Measurements from ENCODE around the gene SERTAD2. TPM values are rescaled to one million over a fixed set of nuclear protein-coding genes. Genes with fewer than 3 reads are reported as not detected.

The SERTAD2 gene
- polyA plus RNA-seq, 4 donors = 24.0 to 31.1 (median 26.9) TPM

DNA sequence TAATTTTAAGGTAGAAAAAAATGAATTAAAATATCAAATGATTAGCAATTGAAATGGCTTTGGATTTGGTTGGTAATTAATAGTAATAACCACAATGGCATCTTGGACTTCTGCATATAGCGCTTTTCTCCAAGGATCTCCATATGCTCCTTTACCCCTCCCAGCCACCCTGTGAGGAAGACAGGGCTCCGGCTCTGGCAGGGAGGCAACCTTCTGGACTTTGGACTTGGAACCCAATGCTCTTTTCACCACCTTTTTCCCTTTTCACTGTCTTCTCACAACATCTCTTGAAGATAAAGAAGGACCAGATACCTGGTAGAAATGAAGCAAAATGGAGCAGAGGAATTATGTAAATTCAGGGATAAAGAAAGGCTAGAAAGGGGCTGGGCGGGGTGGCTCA lies 23.8 kb upstream of the SERTAD2 start:
- no peak for DNase-seq (ENCODE audit: low read depth in 4 of 4, low spot score in 3 of 4)

- DNase-seq (ENCODE audit: low read depth in 4 of 4, low spot score in 3 of 4) = no peak
Observed at GRCh38 chr2:64675860-64676259, 22.1 kb upstream of the SERTAD2 start.

DNA sequence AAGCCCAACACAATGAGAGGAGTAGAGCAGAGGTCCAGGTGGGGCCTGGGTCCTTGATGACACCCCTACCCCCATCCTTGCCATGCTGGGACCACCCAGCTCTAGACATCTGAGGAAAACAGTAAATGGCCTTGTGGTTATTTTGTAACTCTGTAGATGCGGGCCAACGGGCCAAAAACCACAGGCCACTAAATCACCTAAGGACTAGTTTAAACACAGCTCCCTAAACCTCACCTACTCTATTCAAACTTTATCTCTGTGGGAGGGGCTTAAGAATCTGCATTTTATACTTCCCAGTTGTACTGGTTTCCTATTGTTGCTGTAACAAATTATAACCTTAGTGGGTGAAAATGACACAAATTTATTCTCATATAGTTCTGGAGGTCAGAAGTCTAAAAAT lies 19.0 kb upstream of the SERTAD2 start:
- no peak for DNase-seq (ENCODE audit: low read depth in 4 of 4, low spot score in 3 of 4)

DNA sequence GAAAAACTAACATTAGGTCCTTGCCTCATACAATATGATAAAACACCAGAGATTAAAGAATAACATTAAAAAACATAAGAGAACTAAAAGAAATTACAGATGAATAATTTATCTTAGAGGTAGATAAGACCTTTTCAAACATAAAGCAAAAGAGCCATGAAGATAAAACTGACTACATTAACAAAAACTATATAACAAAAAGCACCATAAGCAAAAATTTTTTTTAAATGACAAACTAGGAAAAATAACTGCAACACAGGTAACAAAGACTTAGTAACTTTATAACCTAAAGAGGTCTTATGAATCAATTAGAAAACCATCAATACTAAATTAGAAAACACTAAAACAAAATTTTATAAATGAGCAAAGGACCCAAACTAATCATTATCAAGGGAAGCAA lies 16.3 kb upstream of the SERTAD2 start:
- no peak for DNase-seq (ENCODE audit: low read depth in 4 of 4, low spot score in 3 of 4)

- DNase-seq (ENCODE audit: low read depth in 4 of 4, low spot score in 3 of 4) = no peak
Observed at GRCh38 chr2:64669288-64669687, 15.6 kb upstream of the SERTAD2 start.

- DNase-seq (ENCODE audit: low read depth in 4 of 4, low spot score in 3 of 4) = no peak
Observed at GRCh38 chr2:64668542-64668941, 14.8 kb upstream of the SERTAD2 start.

DNA sequence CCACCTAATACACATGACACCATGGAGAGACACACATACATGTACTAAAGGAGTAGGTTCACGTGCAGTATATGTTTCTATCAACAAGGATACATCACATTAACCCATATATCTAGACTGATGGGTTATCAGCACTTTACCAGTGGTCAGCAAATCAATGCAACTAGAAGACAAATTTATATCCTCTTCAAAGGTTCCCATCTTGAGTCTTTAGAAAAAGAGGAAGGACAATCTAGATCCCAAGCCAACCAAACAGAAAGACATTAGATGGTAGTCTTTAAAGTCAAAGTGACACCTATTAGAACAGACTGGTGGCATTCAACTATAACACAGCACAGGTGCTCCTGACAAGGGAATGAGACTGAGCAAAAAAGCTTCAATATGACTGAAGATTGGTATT lies 13.8 kb upstream of the SERTAD2 start:
- no peak for DNase-seq (ENCODE audit: low read depth in 4 of 4, low spot score in 3 of 4)

DNA sequence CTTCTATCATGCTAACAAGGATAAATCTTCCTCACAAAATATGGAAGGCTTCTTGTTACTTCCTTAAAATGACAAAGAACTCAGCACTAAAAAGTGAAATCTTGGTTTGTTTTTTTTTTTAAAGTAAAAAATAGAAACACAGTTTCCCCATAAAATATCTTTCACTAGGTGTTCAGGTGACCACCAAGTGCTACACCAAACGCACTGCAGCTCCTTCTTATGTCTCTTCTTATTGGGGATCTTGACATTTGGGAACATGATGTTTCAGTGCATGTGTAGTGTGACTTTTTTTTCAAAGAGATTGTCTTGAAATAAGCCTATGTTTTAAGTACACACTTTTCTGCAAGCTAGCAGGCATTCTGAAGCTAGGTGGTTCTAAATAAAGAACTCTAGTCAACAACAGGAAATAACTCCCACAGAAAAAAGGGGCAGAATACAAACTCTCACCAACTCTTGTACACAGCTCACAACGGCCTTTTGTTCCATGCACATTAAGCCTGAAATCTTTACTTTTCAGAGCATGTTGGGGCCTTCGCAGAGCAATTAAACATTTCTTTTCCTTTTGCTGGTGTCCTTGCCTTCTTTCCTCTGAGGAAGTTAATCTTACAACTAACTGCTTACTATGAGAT lies 13.2 kb upstream of the SERTAD2 start:
- DNase-seq (ENCODE audit: low read depth in 4 of 4, low spot score in 3 of 4) = no peak

- no peak for DNase-seq (ENCODE audit: low read depth in 4 of 4, low spot score in 3 of 4)
Observed at GRCh38 chr2:64665709-64666108, 12.0 kb upstream of the SERTAD2 start.

DNA sequence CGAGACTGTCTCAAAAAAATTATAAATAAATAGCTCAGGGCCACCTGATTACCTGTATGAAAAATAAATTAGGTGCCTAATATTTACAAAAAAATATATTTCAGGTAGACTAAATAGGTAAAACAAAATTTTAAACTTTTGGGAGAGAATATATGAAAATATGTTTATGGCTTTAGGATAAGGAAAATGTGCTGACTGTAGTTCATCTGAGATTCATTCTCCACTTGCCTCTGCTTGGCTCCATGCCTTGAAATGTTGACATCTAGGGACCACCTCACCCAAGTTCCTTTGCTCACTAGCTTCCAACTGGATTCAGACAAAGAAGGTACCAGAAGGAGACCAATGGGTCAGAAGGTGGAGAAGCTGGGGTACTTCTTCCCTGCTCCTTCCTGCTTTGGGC lies 9.7 kb upstream of the SERTAD2 start:
- DNase-seq (ENCODE audit: low read depth in 4 of 4, low spot score in 3 of 4) = no peak

DNA sequence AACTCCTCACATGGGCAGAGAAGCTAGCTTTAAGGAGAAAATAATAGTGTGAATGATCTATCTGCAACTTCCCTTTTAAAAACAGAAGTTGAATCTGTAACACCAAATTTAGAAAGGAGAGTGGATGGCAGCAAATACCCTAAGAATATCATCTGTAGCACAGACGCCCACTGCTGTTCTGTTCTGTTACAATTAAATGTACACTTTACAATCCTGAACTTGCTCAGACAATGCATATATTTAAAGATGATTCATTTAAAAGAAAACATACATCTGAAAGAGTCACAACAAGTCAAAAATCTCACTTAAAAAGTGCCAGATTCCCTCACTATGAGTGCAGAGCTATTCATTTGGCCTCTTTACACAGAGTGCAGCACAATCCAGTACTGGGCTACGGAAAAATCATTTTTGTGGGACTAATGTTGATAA lies 8.0 kb upstream of the SERTAD2 start:
- DNase-seq (ENCODE audit: low read depth in 4 of 4, low spot score in 3 of 4) = no peak

- DNase-seq (ENCODE audit: low read depth in 4 of 4, low spot score in 3 of 4) = no peak
Observed at GRCh38 chr2:64659252-64659651, 5.5 kb upstream of the SERTAD2 start.

DNA sequence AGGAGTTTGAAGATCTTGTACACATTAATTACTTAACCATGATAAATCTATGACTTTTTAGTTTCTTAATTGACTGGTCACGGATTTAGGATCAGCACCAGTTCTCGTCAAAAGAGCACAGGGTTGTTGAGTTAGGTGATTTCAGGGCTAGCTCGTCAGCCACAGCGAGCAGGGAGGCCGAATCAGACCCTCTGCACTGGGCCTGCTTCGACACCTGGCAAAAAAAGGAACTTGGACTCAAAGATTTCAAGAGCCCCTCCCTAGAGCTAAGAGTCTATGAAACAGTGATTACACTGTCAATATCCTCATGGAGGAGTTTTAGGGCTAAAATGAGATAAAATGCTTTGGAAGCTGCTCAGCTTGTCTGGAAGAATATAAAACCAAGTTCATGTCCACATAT lies 4.6 kb upstream of the SERTAD2 start:
- DNase-seq (ENCODE audit: low read depth in 4 of 4, low spot score in 3 of 4) = no peak

DNA sequence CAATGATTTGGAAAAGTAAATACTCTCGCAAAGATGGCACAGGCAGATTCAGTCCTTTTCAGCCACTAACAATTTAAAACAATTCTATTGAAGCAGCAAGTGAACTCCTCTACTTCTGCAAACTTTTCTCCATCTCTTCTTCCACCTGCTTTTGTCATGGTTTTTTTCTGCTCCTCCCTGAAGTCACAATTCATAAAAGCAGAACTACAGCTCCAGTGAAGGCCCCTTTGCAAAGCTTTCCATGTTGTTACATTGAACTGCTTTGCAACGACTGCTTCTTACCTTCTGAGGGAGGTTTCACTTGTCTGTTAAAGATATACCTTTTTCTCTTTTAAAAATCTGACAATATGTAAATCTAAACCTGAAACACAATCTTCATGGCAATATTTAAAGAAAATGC lies 3.7 kb upstream of the SERTAD2 start:
- DNase-seq (ENCODE audit: low read depth in 4 of 4, low spot score in 3 of 4) = no peak

DNA sequence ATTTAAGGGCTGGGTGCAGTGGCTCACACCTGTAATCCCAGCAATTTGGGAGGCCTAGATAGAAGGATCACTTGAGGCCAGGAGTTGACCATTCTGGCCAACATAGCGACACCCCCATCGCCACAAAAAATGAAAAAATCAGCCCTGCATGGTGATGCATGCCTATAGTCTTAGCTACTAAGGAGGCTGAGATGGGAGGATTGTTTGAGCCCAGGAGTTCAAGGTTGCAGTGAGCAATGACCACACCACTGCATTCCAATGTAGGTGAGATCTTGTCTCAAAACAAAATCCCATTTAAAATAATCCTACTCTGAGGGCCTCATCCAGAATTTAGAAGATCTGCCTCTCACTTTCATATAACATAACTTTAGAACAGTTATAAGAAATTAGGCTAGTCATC lies 2.7 kb upstream of the SERTAD2 start:
- DNase-seq (ENCODE audit: low read depth in 4 of 4, low spot score in 3 of 4) = no peak

GRCh38 chr2:64655873-64656272 lies 2.2 kb upstream of the SERTAD2 start:
- DNase-seq (ENCODE audit: low read depth in 4 of 4, low spot score in 3 of 4) = no peak

DNA sequence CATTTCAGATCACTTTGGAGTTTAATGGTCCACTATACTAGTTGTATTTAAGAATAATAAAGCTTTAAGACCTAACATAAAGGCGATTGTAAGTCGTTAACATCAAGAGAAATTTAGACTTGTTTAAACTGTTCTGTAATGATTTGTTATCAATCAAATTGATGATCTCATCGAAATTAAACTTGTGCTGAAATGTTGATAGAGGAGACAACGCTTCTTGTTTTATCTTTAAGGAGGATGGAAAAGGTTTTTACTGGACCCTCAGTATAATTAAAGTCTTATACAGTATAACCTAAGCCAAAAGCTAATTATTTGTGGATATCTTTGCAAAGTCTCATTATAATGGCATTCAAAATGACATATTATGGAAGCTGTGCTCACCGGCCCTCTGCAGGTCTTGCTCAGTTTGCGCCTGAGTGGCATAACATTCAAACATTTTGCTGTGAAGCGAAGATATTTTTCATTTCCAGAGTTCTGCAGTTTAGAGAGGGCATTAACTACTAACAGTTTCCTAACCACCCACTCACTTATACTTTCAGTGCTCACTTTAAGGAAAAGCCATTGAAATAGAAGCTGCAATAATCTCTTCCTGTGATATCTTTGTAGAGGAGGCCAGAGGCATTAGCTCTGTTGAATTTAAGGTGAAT lies 1.4 kb upstream of the SERTAD2 start:
- DNase-seq (ENCODE audit: low read depth in 4 of 4, low spot score in 3 of 4) = no peak

GRCh38 chr2:64654063-64654811 lies 524 bp upstream of the SERTAD2 start:
- peak in 3 of 4 donors; percentile 64 to 68 (median 65) for DNase-seq (ENCODE audit: low read depth in 4 of 4, low spot score in 3 of 4)

DNA sequence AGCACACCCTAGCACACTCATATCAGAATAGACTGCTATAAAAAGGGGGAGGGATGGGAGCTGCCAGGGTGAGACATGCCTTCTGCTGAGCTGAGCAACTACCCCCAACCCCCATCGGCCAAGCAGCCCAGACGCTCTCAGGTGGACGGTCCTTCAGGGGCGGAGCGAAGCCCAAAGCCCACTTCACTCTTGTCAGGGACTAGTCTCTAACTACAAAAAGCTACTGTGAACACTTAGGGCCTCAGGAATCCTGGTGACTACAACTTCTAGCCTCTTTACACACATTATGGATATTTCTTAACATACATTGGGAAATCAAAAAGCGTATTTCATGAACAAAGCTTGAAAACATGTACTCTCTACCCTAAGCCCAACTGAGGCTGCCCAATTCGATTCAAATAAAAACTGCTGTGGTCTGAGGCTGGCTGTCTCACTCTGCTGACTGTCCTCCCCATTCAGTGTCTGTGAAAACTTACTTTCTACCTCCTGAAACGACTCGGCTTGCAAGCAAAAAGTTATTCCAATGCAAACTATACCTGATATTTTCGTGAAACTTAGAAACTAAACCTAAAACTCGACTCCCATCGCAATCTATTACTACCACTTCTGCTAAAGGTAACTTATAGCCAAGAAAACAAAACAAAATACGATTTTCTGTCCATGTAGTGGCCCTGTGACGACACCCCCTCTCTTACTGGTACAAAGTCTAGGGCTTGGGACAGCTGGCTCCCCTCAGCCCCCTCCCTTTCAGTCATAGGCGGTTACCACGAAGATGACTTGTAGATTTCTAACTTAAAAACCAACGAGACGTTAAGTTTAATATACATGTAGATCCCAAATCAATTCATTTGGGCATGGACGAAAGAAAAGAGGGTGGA lies 1.2 kb downstream of the SERTAD2 start:
- DNase-seq (ENCODE audit: low read depth in 4 of 4, low spot score in 3 of 4) = peak in 1 of 4 donors; percentile 46

DNA sequence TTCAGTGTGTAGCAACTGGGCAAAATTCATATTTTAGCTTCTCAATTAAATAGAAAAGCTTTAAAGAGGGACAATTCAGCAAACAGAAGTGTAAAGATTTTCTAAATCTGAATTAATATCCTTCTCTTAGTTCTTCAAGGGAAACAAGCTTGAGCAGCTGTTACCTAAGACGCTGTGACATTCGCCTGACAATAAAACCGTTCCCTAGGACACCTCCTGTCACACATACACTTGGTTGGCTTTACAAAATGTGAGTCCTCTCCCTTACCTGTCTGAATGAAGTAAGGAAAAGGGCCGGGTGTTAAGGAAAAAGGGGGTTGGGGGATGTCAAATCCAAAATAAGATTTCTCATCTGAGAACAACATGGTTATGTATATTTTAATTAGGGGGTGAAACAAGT lies 2.1 kb downstream of the SERTAD2 start:
- no peak for DNase-seq (ENCODE audit: low read depth in 4 of 4, low spot score in 3 of 4)

DNA sequence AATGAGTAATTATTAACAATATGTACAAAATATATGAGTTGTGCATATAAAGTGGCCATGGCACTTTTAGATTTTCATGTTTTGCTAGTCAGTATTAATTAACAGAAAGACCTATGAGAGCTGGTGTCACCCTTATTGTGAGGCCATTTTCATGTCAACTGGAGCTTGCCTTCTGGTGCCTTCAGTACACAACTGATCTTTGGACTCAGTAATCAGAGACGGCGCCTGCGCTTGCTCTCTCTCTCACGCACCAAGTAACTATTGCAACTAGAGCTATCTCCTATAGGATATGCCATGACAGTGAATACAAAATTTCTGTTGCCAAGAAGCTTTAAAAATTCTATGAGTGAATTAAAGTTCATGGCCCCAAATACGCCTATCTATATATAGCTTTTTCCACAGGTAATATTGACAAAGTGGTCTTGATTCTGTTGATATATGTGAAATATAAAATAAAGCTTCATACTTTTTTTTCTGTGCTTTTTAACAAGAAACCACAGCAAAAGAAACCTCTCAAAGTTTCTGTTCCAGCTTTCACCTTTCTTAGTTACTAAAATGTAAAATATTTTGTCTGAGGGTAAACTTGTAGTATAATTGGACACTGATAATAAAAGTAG lies 2.9 kb downstream of the SERTAD2 start:
- DNase-seq (ENCODE audit: low read depth in 4 of 4, low spot score in 3 of 4) = no peak

Data from left renal pelvis (tissue), 4 donors.